HG03432 (cell line): ENCODE data around the gene GLT8D2.

Experiments used
- ATAC-seq: cut with Tn5 transposase; IDR thresholded peaks from one replicate; pipeline ENCODE4 v1.9.1; 2021; ENCODE audit warnings: mild to moderate bottlenecking, moderate library complexity; ENCODE audit not compliant: unreplicated experiment

GLT8D2 gene, protein sequence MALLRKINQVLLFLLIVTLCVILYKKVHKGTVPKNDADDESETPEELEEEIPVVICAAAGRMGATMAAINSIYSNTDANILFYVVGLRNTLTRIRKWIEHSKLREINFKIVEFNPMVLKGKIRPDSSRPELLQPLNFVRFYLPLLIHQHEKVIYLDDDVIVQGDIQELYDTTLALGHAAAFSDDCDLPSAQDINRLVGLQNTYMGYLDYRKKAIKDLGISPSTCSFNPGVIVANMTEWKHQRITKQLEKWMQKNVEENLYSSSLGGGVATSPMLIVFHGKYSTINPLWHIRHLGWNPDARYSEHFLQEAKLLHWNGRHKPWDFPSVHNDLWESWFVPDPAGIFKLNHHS

GRCh38 chr12:104049903-104050356 lies at the start of gene GLT8D2:
Gene GLT8D2, minus strand, starts transcription at chr12:104050187. Its CDS starts 30,539 bp downstream, at chr12:104019648.
- no peak for ATAC-seq

DNA sequence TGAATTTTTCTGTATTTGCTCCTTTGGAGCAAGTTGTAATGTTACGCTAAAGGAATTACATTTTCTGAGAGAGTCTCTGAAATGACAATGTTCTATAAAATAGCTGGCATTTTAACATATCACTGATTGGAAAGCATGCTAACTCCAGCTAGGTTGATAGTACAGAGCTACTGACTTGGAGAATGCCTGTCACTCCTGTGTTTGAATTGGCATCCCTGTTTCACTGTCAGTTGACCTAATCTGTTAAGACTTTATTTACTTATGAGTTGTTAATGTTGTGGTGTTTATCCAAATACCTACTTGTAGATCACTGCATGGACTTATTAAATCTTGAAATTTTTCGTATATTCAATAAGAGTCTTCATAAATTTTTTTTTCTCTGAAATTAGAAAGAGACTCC lies 48.0 kb upstream of the GLT8D2 start:
- no peak for ATAC-seq

GRCh38 chr12:104095289-104095688 lies 45.3 kb upstream of the GLT8D2 start:
- no peak for ATAC-seq

GRCh38 chr12:104094284-104094683 lies 44.3 kb upstream of the GLT8D2 start:
- no peak for ATAC-seq

DNA sequence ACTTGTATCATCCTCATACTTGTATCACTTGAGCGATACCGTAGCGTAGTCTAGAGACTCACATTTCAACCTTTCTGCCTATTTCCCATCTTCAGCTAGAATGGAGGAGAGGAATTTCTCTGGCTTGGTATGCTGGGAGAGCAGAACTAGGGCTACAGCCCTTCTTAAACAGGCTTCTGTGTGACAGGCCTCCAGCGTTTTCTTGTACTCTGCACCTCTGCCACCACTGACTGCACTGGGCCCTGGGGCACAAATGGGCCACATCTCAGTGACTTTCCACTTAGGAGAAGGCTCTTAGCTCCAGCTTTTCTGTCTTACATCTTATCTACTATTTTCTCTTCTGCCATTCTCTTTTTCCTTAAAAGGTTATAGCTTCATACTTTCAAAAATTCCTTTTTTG lies 41.1 kb upstream of the GLT8D2 start:
- no peak for ATAC-seq

- no peak for ATAC-seq
Measured at GRCh38 chr12:104090685-104091084, 40.7 kb upstream of the GLT8D2 start.

GRCh38 chr12:104083769-104084475 lies 33.9 kb upstream of the GLT8D2 start:
- peak; percentile 80 for ATAC-seq

- no peak for ATAC-seq
Measured at GRCh38 chr12:104080764-104081163, 30.8 kb upstream of the GLT8D2 start.

- ATAC-seq = no peak
Measured at GRCh38 chr12:104079024-104079423, 29.0 kb upstream of the GLT8D2 start.

DNA sequence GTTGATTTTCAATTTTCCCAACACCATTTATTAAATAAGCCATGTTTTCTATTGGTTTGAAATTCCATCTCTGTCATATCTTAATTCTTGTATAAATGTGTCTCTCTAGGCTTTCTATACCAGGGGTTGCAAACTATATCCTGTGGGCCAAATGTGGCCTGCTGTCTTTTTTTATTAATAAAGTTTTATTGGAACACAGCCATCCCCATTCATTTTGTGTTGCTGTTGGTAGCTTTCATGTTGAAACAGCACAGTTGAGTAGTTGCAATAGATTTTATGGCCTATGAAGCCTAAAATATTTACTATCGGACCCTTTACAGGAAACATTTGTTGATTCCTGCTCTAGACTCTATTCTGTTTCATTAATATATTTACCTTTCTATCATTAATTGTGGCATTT lies 23.7 kb upstream of the GLT8D2 start:
- no peak for ATAC-seq

GRCh38 chr12:104072099-104072498 lies 22.1 kb upstream of the GLT8D2 start:
- no peak for ATAC-seq

GRCh38 chr12:104064842-104065427 lies 14.9 kb upstream of the GLT8D2 start:
- peak; percentile 13 for ATAC-seq

GRCh38 chr12:104064031-104064841 lies 14.2 kb upstream of the GLT8D2 start, which contains the start of gene HCFC2:
Gene HCFC2, plus strand, starts transcription at chr12:104064531. Its CDS starts 30 bp downstream, at chr12:104064561.
- ATAC-seq = peak; percentile 92

DNA sequence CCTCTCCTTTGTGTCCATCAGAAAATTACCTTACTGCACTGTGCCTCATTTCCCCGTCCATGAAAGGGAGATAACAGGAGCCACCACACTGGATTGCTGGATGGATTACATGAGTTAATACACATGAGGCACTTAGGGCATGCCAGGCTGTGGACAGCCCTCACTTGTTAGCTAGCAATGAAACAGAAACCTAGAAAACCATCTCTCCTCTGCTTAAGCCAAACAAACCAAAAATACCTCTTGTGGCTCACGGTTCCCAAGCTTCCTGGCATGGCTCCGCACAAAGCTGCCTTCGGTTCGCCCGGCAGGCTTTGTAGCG lies 13.7 kb upstream of the GLT8D2 start:
- ATAC-seq = peak; percentile 41

DNA sequence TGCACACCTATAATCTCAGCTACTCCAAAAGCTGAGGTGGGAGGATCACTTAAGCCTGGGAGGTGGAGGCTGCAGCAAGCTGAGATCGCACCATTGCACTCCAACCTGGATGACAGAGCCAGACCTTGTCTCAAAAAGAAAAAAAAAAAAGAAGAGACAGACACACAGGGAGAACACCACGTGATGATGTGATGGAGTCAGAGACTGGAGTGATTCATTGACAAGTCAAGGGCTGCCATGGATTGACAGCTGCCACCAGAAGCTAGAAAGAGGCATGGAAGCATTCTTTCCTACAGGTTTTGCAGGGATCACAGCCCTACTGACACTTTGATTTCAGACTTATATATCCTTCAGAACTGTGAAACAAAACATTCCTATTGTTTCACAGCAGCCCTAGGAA lies 10.8 kb upstream of the GLT8D2 start:
- no peak for ATAC-seq

GRCh38 chr12:104059963-104060362 lies 10.0 kb upstream of the GLT8D2 start:
- no peak for ATAC-seq

- ATAC-seq = no peak
Measured at GRCh38 chr12:104058802-104059201, 8.8 kb upstream of the GLT8D2 start.

DNA sequence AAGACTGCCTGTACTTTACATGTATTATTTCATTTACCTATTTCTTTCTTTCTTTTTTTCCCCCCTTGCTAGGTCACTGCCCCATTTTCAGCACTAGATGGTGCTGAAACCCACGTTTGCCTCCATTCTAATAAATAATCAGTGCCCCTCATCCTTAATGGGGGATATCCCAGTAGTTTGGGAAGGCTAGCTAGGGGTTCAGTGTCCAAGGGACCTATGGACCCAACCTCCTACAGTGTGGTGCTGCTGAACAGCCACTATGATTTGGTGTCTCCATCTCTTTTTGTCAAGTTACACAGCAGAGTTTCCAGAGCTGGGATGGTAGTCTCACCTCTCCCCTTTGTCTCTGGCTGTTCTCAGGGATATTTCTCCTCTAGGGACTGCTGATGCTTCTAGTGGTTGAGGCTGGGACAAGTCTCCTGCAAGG lies 7.8 kb upstream of the GLT8D2 start:
- no peak for ATAC-seq

DNA sequence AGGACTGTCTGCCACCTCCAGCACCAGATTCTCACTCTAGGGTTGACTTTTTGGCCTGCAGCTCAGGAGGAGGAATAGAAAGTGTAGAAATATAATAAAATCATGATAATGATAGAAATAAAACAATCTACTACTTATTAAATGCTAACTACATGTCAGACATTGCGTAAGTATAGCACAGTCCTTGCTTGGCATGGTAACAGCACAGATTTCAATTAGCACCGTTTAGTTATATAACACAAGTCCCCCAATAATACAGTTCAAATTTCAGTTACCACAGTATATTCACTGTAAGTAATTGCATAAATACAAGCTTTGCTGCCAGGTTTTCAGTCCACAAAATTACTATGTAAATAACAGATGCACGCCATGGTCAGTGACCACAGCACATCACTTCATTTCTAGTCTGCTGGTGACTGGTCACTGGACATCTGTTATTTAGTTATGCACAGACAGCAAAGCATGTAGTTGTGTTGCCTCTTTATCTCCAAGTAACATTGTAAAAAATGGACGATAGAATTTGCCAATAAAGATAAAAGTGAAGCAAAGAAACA lies 6.5 kb upstream of the GLT8D2 start:
- ATAC-seq = no peak

GRCh38 chr12:104055686-104056388 lies 5.8 kb upstream of the GLT8D2 start:
- no peak for ATAC-seq
